WERI-Rb-1 (cell line): ENCODE results near the gene DSE.

Experiments
- DNase-seq: peaks from one replicate; pipeline ENCODE4 v3.0.0-alpha.2; 2020
- H3K27ac ChIP-seq: fragments of 250-450 bp; sonication (Bioruptor Pico); 2 replicates; pipeline ENCODE4 v1.5.1; 2020; ENCODE audit warnings: mild to moderate bottlenecking, moderate library complexity
- H3K27me3 ChIP-seq: fragments of 250-450 bp; sonication (Bioruptor Pico); 2 replicates; pipeline ENCODE4 v1.5.1; 2021; ENCODE audit warnings: mild to moderate bottlenecking, low read depth, moderate library complexity; ENCODE audit not compliant: insufficient read depth, severe bottlenecking
- H3K36me3 ChIP-seq: fragments of 250-450 bp; sonication (Bioruptor Pico); 2 replicates; pipeline ENCODE4 v1.5.1; 2020; ENCODE audit warnings: mild to moderate bottlenecking, moderate library complexity
- H3K4me3 ChIP-seq: 2 replicates; pipeline ENCODE4 v1.5.1; 2011; ENCODE audit warnings: low read depth, mild to moderate bottlenecking, control low read depth, low read length
- H3K9me3 ChIP-seq: fragments of 250-450 bp; sonication (Bioruptor Pico); 2 replicates; pipeline ENCODE4 v1.5.1; 2021; ENCODE audit warnings: mild to moderate bottlenecking, moderate library complexity; ENCODE audit not compliant: severe bottlenecking
- CTCF ChIP-seq: IDR thresholded peaks from 2 replicates; pipeline ENCODE4 v1.5.1; 2011; ENCODE audit warnings: low read depth, mild to moderate bottlenecking, control low read depth, inconsistent platforms, low read length

Gene DSE

GRCh38 chr6:116379764-116380163, 9.0 kb downstream of the DSE start:
- Histone ChIP-seq H3K36me3 (no peaks in the 10 kb centered on the region), H3K27ac (no peak overlapping the region), H3K4me3 (no peak overlapping the region), H3K27me3 (no peaks in the 10 kb centered on the region), H3K9me3 (no peaks in the 10 kb centered on the region)
- no peak for TF ChIP-seq CTCF
- DNase-seq: no peak

- Histone ChIP-seq H3K36me3 (no peaks in the 10 kb centered on the region), H3K27me3 (no peaks in the 10 kb centered on the region), H3K27ac (no peak overlapping the region), H3K9me3 (no peaks in the 10 kb centered on the region), H3K4me3 (no peak overlapping the region)
- no peak for DNase-seq
- TF ChIP-seq CTCF: no peak
Measured at GRCh38 chr6:116380346-116380745, 9.6 kb downstream of the DSE start.

- Histone ChIP-seq H3K9me3 (no peaks in the 10 kb centered on the region), H3K27ac (no peak overlapping the region), H3K36me3 (no peaks in the 10 kb centered on the region), H3K27me3 (no peaks in the 10 kb centered on the region), H3K4me3 (no peak overlapping the region)
- no peak for DNase-seq
- no peak for TF ChIP-seq CTCF
Measured at GRCh38 chr6:116381000-116381399, 10.3 kb downstream of the DSE start.

- DNase-seq: no peak
- TF ChIP-seq CTCF: no peak
- no peak overlapping the region for H3K4me3 ChIP-seq
- H3K27ac ChIP-seq: no peak overlapping the region
- H3K9me3 ChIP-seq: no peaks in the 10 kb centered on the region
- H3K36me3 ChIP-seq: no peaks in the 10 kb centered on the region
- no peaks in the 10 kb centered on the region for H3K27me3 ChIP-seq
Measured at GRCh38 chr6:116382587-116382986, 11.8 kb downstream of the DSE start.

- Histone ChIP-seq H3K4me3 (no peak overlapping the region), H3K27ac (no peak overlapping the region), H3K27me3 (no peaks in the 10 kb centered on the region), H3K9me3 (no peaks in the 10 kb centered on the region), H3K36me3 (no peaks in the 10 kb centered on the region)
- no peak for DNase-seq
- TF ChIP-seq CTCF: no peak
Measured at GRCh38 chr6:116384727-116385458, 14.1 kb downstream of the DSE start.

- no peaks in the 10 kb centered on the region for H3K36me3 ChIP-seq
- DNase-seq: no peak
- no peak overlapping the region for H3K27ac ChIP-seq
- H3K4me3 ChIP-seq: no peak overlapping the region
- H3K27me3 ChIP-seq: no peaks in the 10 kb centered on the region
- H3K9me3 ChIP-seq: no peaks in the 10 kb centered on the region
- no peak for TF ChIP-seq CTCF
Measured at GRCh38 chr6:116385459-116385802, 14.7 kb downstream of the DSE start.
